ENCODE results near the gene LPP.

The LPP gene

DNA sequence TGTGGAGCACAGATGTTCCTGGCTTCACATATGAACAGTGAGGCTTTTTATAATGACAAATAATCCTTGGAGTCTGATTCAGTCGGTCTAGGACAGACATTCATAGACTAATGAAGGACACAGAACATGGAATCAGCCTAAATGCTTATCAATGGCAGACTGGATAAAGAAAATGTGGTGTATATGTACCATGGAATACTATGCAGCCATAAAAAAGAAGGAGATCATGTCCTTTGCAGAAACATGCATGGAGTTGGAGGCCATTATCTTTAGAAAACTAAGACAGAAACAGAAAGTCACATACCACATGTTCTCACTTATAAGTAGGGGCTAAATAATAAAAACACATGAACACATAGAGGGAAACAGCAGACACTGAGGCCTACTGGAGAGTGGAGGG lies 19.9 kb upstream of the LPP start:
- TF ChIP-seq, protein P1, sequence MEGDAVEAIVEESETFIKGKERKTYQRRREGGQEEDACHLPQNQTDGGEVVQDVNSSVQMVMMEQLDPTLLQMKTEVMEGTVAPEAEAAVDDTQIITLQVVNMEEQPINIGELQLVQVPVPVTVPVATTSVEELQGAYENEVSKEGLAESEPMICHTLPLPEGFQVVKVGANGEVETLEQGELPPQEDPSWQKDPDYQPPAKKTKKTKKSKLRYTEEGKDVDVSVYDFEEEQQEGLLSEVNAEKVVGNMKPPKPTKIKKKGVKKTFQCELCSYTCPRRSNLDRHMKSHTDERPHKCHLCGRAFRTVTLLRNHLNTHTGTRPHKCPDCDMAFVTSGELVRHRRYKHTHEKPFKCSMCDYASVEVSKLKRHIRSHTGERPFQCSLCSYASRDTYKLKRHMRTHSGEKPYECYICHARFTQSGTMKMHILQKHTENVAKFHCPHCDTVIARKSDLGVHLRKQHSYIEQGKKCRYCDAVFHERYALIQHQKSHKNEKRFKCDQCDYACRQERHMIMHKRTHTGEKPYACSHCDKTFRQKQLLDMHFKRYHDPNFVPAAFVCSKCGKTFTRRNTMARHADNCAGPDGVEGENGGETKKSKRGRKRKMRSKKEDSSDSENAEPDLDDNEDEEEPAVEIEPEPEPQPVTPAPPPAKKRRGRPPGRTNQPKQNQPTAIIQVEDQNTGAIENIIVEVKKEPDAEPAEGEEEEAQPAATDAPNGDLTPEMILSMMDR (conservative IDR thresholded peaks at IDR 0.05; ENCODE audit: low read depth): no peak
- CTCF ChIA-PET: no interaction called here
- no peak for DNase-seq (ENCODE audit: low spot score)
- POLR2A ChIA-PET (ENCODE audit: low non-redundant PET): no interaction called here
- no peak overlapping the region for H3K27ac ChIP-seq

DNA sequence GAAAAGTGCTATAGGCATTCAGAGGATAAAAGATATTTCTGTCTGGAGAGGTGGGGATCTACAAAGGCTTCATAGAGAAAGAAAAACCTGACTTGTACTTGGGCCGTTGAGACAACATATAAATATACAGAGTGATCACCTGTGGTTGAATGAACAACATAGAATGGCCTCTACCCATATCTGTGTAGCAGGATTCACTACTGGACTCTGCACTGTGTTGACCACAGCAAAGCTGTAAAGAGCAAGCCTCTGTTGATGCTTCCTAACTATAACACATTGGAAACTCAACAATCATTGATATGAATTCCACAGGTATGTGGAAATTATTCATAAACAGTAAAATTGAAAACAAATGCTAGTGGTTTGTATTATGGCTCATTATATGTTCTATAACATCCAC lies 19.1 kb upstream of the LPP start:
- no peak overlapping the region for H3K27ac ChIP-seq
- ChIA-PET CTCF (interaction anchor here (0.6 to 0.8 kb wide), 2 partner anchors 8 to 307 kb away, joined by 3 read pairs; no protein-coding TSS in a partner anchor), POLR2A (ENCODE audit: low non-redundant PET) (no interaction called here)
- DNase-seq (ENCODE audit: low spot score): no peak
- TF ChIP-seq, protein P1 (conservative IDR thresholded peaks at IDR 0.05; ENCODE audit: low read depth): no peak

DNA sequence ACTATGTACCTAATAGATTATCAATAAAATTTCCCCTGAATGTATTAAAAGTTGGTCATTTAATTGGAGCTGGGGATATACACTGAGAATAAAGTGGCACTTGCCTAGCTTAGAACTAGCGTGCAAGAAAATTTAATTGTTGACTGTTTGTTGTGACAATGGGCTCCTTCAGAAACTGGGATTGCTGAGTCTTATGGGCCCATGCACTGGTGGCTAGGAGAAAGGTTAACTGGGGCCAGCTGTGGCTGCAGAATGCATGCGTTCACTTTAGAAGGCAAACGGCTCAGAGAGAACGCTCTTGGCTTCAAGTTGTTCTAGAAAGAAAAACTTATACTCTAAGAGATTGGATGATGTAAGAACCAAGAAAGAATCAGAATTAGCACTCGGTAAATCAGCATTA lies 18.7 kb upstream of the LPP start:
- TF ChIP-seq, protein P1 (conservative IDR thresholded peaks at IDR 0.05; ENCODE audit: low read depth): no peak
- H3K27ac ChIP-seq: no peak overlapping the region
- POLR2A ChIA-PET (ENCODE audit: low non-redundant PET): no interaction called here
- CTCF ChIA-PET: interaction anchor here (0.6 to 0.8 kb wide), 2 partner anchors 9 to 307 kb away, joined by 3 read pairs; no protein-coding TSS in a partner anchor
- DNase-seq (ENCODE audit: low spot score): no peak

DNA sequence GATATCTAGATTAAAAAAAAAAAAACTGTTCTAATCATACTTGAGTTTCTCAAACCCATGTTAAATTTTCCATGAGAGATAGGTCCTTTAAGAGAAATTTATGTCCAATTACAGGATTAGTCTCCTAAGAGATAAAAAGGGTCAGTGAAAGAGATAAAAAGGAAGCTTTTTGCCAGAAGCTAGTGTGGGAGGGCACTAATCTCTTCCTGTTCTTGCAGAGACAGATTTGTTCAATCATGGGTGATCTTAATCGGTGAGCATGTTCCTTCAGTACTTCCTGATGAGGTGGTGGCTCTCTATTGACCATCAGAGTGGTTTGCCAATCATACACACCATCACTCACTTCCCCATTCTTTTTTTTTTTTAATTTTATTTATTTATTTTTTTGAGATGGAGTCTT lies 16.9 kb upstream of the LPP start:
- H3K27ac ChIP-seq: no peak overlapping the region
- TF ChIP-seq, protein P1 (conservative IDR thresholded peaks at IDR 0.05; ENCODE audit: low read depth): no peak
- no peak for DNase-seq (ENCODE audit: low spot score)
- POLR2A ChIA-PET (ENCODE audit: low non-redundant PET): no interaction called here
- CTCF ChIA-PET: interaction anchor here (0.5 kb wide), 1 partner anchor 86 kb away, joined by 3 read pairs; no protein-coding TSS in a partner anchor

DNA sequence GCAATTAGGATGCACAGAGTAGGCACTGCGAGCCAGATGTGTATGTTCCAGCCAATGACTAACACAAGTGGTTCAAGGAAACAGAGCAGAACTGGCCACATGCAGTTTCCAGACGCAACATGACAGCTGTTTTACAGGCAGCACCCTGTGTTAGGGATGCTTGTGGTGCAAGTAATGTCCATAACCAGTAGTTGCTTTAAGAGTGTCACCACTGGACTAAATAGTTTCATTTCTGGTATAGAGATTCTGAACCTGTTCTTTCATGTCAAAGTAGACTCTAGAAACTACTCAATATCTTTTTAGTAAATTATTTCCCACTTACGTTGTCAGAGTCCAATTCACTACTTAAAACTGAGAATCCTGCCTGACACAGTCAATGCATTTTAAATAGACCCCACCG lies 14.5 kb upstream of the LPP start:
- CTCF ChIA-PET: no interaction called here

DNA sequence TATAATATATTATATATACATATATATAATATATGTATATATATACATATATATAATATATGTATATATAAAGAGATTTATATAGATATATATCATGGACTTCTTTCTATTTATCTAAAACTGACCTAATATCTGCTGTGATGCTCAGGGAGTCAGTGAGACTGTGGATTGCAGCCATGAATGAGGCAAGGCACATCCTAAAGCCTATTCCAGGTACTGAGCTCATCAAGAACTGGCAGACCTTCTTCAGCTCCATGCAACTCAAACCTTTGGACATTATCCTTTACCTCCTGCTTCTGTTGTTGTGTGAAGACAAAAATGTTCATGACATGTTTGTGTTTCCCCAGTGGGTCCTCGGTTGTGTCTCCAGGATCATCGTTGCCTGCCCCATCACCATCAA lies 7.7 kb upstream of the LPP start:
- no peak for DNase-seq (ENCODE audit: low spot score)
- H3K27ac ChIP-seq: no peak overlapping the region
- CTCF ChIA-PET: no interaction called here
- TF ChIP-seq, protein P1 (conservative IDR thresholded peaks at IDR 0.05; ENCODE audit: low read depth): no peak
- POLR2A ChIA-PET (ENCODE audit: low non-redundant PET): no interaction called here

More for the DNA sequence above, 14.5 kb upstream of the LPP start:
- no peak for DNase-seq (ENCODE audit: low spot score)
- POLR2A ChIA-PET (ENCODE audit: low non-redundant PET): no interaction called here
- TF ChIP-seq, protein P1 (conservative IDR thresholded peaks at IDR 0.05; ENCODE audit: low read depth): no peak
- H3K27ac ChIP-seq: no peak overlapping the region

DNA sequence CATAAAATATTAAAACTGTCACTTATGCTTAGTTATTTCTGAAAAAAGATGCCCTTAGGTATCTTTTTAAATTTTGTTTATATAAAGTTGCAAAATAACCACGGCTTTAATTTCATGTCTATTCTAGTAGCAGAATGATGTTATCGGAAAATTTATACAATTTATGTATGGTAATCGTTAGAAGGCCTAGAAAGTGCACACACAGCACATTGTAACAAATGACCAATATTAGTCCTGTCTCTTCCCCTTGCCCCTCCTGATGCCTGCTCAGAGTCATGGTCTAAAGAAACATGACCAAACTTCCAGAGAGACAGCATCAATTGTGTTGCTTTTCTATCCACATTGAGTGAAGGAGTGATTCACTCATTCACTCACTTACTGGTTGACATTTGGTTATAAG lies 6.2 kb upstream of the LPP start:
- no peak for DNase-seq (ENCODE audit: low spot score)
- POLR2A ChIA-PET (ENCODE audit: low non-redundant PET): no interaction called here
- CTCF ChIA-PET: no interaction called here
- TF ChIP-seq, protein P1 (conservative IDR thresholded peaks at IDR 0.05; ENCODE audit: low read depth): no peak
- no peak overlapping the region for H3K27ac ChIP-seq
